Panc1 (cell line): ENCODE results near the gene TOMM5.

Experiments
- POLR2AphosphoS5 ChIP-seq: IDR thresholded peaks from 2 replicates; pipeline ENCODE4 v1.6.1; 2012; ENCODE audit warnings: mild to moderate bottlenecking, low read depth, low read length, moderate library complexity
- TCF7L2 ChIP-seq: IDR thresholded peaks from 2 replicates; pipeline ENCODE4 v1.6.1; 2011; ENCODE audit warnings: mild to moderate bottlenecking, low read depth, low read length, inconsistent platforms
- TF ChIP-seq, protein P1 (sequence below): fragments of 450-650 bp; IDR thresholded peaks from 2 replicates; pipeline ENCODE4 v1.5.1; 2017; ENCODE audit warnings: mild to moderate bottlenecking
- TF ChIP-seq, protein P2 (sequence below), 2 experiments: IDR thresholded peaks; 2 replicates each; pipeline ENCODE4 v1.6.1; 2011 to 2012; ENCODE audit warnings: low read depth in 2 of 2, control low read depth in 1 of 2, low read length in 1 of 2, mild to moderate bottlenecking in 1 of 2, moderate library complexity in 1 of 2; ENCODE audit not compliant: insufficient read depth in 1 of 2

DNA sequence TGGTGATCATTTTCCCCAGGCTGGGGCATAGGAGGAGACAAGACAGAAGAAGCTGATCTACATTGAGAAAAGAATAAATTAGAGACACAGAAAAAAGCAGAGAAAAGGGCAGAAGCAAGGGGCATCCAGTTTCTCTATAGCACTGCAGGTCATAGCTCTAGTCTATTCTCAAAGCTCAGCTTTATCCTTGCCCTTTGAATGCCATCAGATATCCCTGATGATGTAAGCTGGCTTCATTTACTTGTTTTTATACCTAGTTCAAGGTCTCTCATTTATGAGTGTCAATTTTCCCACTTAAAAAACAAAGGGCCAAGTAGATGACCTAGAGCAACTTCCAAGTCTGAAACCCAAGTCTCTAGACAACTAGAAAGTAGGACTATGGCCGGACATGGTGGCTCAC lies 48.9 kb downstream of the TOMM5 start:
- TF ChIP-seq, protein P1, sequence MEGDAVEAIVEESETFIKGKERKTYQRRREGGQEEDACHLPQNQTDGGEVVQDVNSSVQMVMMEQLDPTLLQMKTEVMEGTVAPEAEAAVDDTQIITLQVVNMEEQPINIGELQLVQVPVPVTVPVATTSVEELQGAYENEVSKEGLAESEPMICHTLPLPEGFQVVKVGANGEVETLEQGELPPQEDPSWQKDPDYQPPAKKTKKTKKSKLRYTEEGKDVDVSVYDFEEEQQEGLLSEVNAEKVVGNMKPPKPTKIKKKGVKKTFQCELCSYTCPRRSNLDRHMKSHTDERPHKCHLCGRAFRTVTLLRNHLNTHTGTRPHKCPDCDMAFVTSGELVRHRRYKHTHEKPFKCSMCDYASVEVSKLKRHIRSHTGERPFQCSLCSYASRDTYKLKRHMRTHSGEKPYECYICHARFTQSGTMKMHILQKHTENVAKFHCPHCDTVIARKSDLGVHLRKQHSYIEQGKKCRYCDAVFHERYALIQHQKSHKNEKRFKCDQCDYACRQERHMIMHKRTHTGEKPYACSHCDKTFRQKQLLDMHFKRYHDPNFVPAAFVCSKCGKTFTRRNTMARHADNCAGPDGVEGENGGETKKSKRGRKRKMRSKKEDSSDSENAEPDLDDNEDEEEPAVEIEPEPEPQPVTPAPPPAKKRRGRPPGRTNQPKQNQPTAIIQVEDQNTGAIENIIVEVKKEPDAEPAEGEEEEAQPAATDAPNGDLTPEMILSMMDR = no peak
- TF ChIP-seq POLR2AphosphoS5 (no peak), TCF7L2 (no peak)
- TF ChIP-seq, protein P2, sequence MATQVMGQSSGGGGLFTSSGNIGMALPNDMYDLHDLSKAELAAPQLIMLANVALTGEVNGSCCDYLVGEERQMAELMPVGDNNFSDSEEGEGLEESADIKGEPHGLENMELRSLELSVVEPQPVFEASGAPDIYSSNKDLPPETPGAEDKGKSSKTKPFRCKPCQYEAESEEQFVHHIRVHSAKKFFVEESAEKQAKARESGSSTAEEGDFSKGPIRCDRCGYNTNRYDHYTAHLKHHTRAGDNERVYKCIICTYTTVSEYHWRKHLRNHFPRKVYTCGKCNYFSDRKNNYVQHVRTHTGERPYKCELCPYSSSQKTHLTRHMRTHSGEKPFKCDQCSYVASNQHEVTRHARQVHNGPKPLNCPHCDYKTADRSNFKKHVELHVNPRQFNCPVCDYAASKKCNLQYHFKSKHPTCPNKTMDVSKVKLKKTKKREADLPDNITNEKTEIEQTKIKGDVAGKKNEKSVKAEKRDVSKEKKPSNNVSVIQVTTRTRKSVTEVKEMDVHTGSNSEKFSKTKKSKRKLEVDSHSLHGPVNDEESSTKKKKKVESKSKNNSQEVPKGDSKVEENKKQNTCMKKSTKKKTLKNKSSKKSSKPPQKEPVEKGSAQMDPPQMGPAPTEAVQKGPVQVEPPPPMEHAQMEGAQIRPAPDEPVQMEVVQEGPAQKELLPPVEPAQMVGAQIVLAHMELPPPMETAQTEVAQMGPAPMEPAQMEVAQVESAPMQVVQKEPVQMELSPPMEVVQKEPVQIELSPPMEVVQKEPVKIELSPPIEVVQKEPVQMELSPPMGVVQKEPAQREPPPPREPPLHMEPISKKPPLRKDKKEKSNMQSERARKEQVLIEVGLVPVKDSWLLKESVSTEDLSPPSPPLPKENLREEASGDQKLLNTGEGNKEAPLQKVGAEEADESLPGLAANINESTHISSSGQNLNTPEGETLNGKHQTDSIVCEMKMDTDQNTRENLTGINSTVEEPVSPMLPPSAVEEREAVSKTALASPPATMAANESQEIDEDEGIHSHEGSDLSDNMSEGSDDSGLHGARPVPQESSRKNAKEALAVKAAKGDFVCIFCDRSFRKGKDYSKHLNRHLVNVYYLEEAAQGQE (IDR thresholded peaks at IDR 0.05; ENCODE audit: insufficient read depth in 1 of 2, low read depth in 2 of 2, low read length in 1 of 2) = no peak
